ENCODE data around the gene LPA.
"Not testable (repeated sequence)": the region's sequence is repeated elsewhere in the genome, so short reads cannot be mapped to it uniquely, and the experiment has no call there.

Gene LPA

DNA sequence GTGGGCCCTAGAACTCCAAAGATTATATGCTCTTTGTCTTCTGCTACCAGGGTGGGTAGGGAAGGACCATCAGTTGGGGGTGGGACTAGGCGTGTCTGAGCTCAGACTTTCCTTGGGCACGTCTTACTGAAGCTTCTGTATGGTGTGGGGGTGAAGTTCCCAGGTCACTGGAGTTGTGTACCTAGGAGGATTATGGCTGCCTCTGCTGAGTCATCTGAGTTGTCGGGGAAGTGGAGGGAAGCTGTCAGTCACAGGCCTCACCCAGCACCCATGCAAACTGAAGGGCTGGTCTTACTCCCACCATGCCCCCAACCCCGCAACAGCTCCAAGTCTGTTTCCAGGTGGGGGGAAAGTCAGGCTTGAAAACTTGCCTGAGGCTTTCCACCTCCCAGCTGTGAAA, 90.1 kb downstream of the LPA start:
- no peak overlapping the region for H3K4me3 ChIP-seq (ENCODE audit: low read depth, low read length)
- TF ChIP-seq, protein P1, sequence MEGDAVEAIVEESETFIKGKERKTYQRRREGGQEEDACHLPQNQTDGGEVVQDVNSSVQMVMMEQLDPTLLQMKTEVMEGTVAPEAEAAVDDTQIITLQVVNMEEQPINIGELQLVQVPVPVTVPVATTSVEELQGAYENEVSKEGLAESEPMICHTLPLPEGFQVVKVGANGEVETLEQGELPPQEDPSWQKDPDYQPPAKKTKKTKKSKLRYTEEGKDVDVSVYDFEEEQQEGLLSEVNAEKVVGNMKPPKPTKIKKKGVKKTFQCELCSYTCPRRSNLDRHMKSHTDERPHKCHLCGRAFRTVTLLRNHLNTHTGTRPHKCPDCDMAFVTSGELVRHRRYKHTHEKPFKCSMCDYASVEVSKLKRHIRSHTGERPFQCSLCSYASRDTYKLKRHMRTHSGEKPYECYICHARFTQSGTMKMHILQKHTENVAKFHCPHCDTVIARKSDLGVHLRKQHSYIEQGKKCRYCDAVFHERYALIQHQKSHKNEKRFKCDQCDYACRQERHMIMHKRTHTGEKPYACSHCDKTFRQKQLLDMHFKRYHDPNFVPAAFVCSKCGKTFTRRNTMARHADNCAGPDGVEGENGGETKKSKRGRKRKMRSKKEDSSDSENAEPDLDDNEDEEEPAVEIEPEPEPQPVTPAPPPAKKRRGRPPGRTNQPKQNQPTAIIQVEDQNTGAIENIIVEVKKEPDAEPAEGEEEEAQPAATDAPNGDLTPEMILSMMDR (IDR thresholded peaks at IDR 0.05; ENCODE audit: low read depth, low read length, missing control alignments) = no peak
- no peak for DNase-seq (ENCODE audit: low read depth)
- in situ Hi-C loops (cut with HindIII; ENCODE audit: low sequenced_read_pairs) = no loop called here

DNA sequence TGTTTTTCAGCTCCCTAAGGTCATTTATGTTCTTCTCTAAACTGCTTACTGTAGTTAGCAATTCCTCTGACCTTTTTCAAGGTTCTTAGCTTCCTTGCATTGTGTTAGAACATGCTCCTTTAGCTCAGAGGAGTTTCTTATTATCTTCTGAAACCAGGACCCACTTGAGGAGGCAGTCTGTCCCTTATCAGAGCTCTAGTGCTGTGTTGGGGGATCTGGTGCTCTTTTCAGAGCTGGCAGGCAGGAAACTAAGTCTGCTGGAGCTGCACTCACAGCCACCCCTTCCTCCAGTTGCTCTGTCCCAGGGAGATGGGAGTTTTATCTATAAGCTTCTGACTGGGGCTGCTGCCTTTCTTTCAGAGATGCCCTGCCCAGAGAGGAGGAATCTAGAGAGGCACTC, 92.9 kb downstream of the LPA start:
- H3K4me3 ChIP-seq (ENCODE audit: low read depth, low read length); DNase-seq (ENCODE audit: low read depth); in situ Hi-C loops (cut with HindIII; ENCODE audit: low sequenced_read_pairs): not testable (repeated sequence)

DNA sequence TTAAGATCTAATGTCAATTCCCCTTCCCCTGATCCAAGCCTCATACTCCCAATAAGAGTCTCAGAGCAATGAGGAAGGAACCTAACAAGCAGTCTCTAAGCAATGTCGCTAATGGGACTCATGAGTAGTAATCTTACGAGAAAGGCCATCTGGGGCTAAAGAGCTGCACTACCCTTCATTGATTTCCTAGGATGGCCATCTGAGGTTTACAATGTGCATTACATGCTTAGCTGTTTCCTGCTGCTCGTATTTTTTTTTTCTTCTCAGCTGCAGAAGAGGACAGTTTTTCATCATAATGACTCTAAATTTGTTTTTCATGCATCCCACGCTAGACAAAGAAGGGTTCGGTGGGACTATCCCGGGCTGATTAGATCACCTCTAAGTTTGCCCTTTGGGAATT, 119.3 kb downstream of the LPA start:
- TF ChIP-seq, protein P1 (IDR thresholded peaks at IDR 0.05; ENCODE audit: low read depth, low read length, missing control alignments) = no peak
- no peak overlapping the region for H3K4me3 ChIP-seq (ENCODE audit: low read depth, low read length)
- in situ Hi-C loops (cut with HindIII; ENCODE audit: low sequenced_read_pairs) = no loop called here
- no peak for DNase-seq (ENCODE audit: low read depth)

DNA sequence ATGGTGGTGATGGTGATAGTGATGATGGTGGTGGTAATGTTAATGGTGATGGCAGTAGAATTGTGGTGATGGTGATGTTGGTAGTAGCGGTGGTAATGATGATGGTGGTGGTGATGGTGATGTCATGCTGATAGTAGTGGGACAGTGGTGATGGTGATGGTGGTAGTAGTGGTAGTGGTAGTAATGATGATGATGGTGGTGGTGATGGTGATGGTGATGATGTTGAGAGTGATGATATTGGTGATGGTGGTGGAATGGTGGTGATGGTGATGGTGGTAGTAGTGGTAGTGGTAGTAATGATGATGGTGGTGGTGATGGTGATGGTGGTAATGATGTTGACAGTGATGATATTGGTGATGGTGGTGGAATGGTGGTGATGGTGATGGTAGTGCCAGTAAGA, 128.8 kb downstream of the LPA start:
- in situ Hi-C loops (cut with HindIII; ENCODE audit: low sequenced_read_pairs) = no loop called here
- TF ChIP-seq, protein P1 (IDR thresholded peaks at IDR 0.05; ENCODE audit: low read depth, low read length, missing control alignments) = no peak
- DNase-seq (ENCODE audit: low read depth) = no peak
- H3K4me3 ChIP-seq (ENCODE audit: low read depth, low read length) = no peak overlapping the region

DNA sequence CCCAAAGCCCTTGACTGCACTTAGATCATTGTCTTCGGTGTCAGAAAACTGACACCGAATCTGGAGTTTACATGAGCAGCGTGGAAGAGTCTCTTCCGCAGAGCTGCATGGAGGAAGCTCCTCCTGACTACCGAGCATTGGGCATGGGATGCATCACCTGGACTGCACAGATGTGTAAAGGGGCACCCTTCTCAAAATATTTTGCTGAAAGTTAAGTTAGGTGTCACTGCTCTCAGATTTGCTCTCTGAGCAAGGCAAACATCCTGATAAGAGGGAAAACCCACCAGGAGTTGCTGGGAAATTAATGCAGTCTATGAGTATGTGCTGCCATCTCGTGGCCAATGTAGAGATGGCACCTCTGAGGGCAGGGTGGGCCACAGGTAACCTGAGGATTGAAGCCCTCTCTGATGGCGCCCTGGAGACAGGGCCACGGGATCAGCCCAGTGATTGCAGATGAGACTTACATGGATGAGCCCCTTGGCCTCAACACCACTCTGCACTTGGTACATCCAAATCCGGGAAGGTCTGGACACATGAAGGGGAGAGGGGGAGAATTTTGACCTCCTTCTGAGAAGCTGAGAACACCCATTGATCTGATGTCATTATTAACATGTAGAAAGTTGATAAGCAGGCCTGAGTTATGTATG, 129.9 kb downstream of the LPA start:
- TF ChIP-seq, protein P1 (IDR thresholded peaks at IDR 0.05; ENCODE audit: low read depth, low read length, missing control alignments) = peak; percentile 93
- H3K4me3 ChIP-seq (ENCODE audit: low read depth, low read length) = no peak overlapping the region
- DNase-seq (ENCODE audit: low read depth) = peak; percentile 26
- in situ Hi-C loops (cut with HindIII; ENCODE audit: low sequenced_read_pairs) = no loop called here

DNA sequence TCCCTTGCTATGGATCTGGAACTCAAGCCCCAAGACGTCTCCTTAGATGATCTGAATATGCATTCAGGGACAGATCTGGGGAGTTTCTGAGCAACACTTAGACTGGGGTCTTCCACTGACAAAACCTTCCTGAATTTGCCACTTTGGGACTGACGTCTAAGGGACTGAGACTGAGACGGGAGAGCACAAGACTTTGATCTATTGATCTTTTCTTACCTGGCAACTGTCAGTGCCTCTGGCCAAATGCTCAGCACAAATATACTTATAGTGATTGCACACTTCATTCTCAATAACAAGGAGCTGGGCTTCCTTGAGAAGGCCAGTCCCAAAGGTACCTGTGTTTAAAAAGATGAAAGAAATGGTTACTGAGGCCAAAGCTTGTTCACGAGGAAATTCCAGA, 131.8 kb downstream of the LPA start:
- no peak for DNase-seq (ENCODE audit: low read depth)
- in situ Hi-C loops (cut with HindIII; ENCODE audit: low sequenced_read_pairs) = no loop called here
- TF ChIP-seq, protein P1 (IDR thresholded peaks at IDR 0.05; ENCODE audit: low read depth, low read length, missing control alignments) = no peak
- no peak overlapping the region for H3K4me3 ChIP-seq (ENCODE audit: low read depth, low read length)

DNA sequence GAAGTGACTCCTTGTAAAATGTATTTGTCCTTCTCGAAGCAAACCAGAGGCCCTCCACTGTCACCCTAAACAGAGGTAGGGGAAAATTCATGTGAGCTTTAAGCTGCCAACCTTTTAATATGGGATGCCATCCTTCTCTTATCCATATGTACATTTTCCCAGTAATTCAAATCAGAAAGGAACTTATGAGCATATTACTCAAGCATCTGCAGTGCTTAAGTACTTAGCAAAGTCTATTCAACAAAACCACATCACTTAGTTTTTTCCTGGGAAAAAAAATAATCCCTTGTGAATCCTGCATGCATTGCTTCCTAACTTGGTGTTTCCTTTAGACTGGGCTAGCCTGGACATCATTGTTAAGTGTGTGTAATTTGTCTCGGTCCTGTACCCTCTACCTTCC, 132.2 kb downstream of the LPA start:
- DNase-seq (ENCODE audit: low read depth) = no peak
- in situ Hi-C loops (cut with HindIII; ENCODE audit: low sequenced_read_pairs) = no loop called here
- TF ChIP-seq, protein P1 (IDR thresholded peaks at IDR 0.05; ENCODE audit: low read depth, low read length, missing control alignments) = no peak
- H3K4me3 ChIP-seq (ENCODE audit: low read depth, low read length) = no peak overlapping the region

DNA sequence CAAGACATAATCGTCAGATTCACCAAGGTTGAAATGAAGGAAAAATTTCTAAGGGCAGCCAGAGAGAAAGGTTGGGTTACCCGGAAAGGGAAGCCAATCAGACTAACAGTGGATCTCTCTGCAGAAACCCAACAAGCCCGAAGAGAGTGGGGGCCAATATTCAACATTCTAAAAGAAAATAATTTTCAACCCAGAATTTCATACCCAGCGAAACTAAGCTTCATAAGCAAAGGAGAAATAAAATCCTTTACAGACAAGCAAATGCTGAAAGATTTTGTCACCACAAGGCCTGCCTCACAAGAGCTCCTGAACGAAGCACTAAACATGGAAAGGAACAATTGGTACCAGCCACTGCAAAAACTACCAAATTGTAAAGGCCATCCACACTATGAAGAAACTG, 134.6 kb downstream of the LPA start:
- in situ Hi-C loops (cut with HindIII; ENCODE audit: low sequenced_read_pairs); DNase-seq (ENCODE audit: low read depth); H3K4me3 ChIP-seq (ENCODE audit: low read depth, low read length): not testable (repeated sequence)

All from astrocyte of the cerebellum (primary cell).